GM18861 (cell line): ENCODE results near the gene BAG3.
"Not testable (repeated sequence)": the region's sequence is repeated elsewhere in the genome, so short reads cannot be mapped to it uniquely, and the experiment has no call there.

Experiments
- ATAC-seq: cut with Tn5 transposase; IDR thresholded peaks from one replicate; pipeline ENCODE4 v1.9.1; 2021; ENCODE audit not compliant: unreplicated experiment

Gene BAG3

GRCh38 chr10:119640384-119640783, 10.8 kb upstream of the BAG3 start:
- no peak for ATAC-seq

- ATAC-seq, result no peak
Observed at GRCh38 chr10:119640875-119641526, 10.2 kb upstream of the BAG3 start.

- no peak for ATAC-seq
Observed at GRCh38 chr10:119642556-119643111, 8.5 kb upstream of the BAG3 start.

- no peak for ATAC-seq
Observed at GRCh38 chr10:119643306-119644204, 7.6 kb upstream of the BAG3 start.

- no peak for ATAC-seq
Observed at GRCh38 chr10:119644205-119644814, 6.9 kb upstream of the BAG3 start.

GRCh38 chr10:119644994-119645393, 6.2 kb upstream of the BAG3 start:
- ATAC-seq, result no peak

- no peak for ATAC-seq
Observed at GRCh38 chr10:119650062-119650461, 1.1 kb upstream of the BAG3 start.

- no peak for ATAC-seq
Observed at GRCh38 chr10:119651514-119652360, 557 bp downstream of the BAG3 start.

- no peak for ATAC-seq
Observed at GRCh38 chr10:119652361-119652730, 1.2 kb downstream of the BAG3 start.

GRCh38 chr10:119653209-119653608, 2.0 kb downstream of the BAG3 start:
- ATAC-seq, result no peak

- ATAC-seq, result no peak
Observed at GRCh38 chr10:119653916-119654315, 2.7 kb downstream of the BAG3 start.

- no peak for ATAC-seq
Observed at GRCh38 chr10:119654540-119654939, 3.4 kb downstream of the BAG3 start.

- no peak for ATAC-seq
Observed at GRCh38 chr10:119655566-119656001, 4.4 kb downstream of the BAG3 start.

GRCh38 chr10:119656760-119657159, 5.6 kb downstream of the BAG3 start:
- no peak for ATAC-seq

GRCh38 chr10:119657725-119658124, 6.5 kb downstream of the BAG3 start:
- no peak for ATAC-seq

GRCh38 chr10:119658274-119658673, 7.1 kb downstream of the BAG3 start:
- ATAC-seq, result no peak

GRCh38 chr10:119659951-119660350, 8.8 kb downstream of the BAG3 start:
- ATAC-seq, result no peak

GRCh38 chr10:119662076-119662605, 11.0 kb downstream of the BAG3 start:
- ATAC-seq, result not testable (repeated sequence)

GRCh38 chr10:119663866-119664698, 12.9 kb downstream of the BAG3 start:
- no peak for ATAC-seq
